Measurements from ENCODE around the gene DNAAF1. TPM values are rescaled to one million over a fixed set of nuclear protein-coding genes. Genes with fewer than 3 reads are reported as not detected.

DNAAF1 gene
- total and polyA plus RNA-seq, 2 of the 8 experiments (the other 6 are each of a cell fraction or from before 2014, with no cell fraction given): 0.09 to 0.15 TPM

- no peak for TF ChIP-seq TAF7 (optimal IDR thresholded peaks at IDR 0.05; ENCODE audit: borderline replicate concordance, low read depth, low read length)
- no peak for TF ChIP-seq TBP (IDR thresholded peaks at IDR 0.05; ENCODE audit: low read depth, low read length)
Observed at GRCh38 chr16:84105948-84106740, 39.0 kb upstream of the DNAAF1 start (continued).

All from H1 (cell line).